ENCODE measurements around the gene ATOSA.

DNA sequence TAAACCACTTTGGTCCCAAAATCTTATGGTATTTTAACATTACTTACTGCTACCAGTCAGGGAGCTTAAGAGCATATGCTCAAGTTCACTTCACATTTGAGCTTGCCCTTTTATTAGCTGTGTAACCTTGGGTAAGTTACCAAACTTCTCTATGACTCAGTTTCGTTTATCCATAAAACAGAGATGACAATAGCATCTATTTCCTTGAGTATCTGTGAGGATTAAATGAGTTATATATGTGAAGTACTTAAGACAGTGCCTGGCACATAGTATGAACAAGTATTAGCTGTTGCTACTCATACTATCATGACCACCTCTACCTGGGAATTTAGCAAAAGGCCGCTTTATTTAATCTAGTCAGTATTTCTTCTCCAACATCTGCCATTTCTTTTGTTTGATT, 5.9 kb downstream of the ATOSA start:
- TF ChIP-seq, protein P1, sequence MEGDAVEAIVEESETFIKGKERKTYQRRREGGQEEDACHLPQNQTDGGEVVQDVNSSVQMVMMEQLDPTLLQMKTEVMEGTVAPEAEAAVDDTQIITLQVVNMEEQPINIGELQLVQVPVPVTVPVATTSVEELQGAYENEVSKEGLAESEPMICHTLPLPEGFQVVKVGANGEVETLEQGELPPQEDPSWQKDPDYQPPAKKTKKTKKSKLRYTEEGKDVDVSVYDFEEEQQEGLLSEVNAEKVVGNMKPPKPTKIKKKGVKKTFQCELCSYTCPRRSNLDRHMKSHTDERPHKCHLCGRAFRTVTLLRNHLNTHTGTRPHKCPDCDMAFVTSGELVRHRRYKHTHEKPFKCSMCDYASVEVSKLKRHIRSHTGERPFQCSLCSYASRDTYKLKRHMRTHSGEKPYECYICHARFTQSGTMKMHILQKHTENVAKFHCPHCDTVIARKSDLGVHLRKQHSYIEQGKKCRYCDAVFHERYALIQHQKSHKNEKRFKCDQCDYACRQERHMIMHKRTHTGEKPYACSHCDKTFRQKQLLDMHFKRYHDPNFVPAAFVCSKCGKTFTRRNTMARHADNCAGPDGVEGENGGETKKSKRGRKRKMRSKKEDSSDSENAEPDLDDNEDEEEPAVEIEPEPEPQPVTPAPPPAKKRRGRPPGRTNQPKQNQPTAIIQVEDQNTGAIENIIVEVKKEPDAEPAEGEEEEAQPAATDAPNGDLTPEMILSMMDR (IDR thresholded peaks at IDR 0.05), result no peak
- no peak for TF ChIP-seq POLR2A (IDR thresholded peaks at IDR 0.05)
